Activated CD8-positive, alpha-beta memory T cell treated with anti-CD3 and anti-CD28 coated beads, Interleukin-2, amount 50 U/mL, for 24 hours (primary cell): ENCODE results near the gene OR4C16.

Experiments used
- DNase-seq: peaks from one replicate; pipeline ENCODE4 v3.0.0-alpha.2; 2020; ENCODE audit errors: extremely low read depth

The OR4C16 gene

DNA sequence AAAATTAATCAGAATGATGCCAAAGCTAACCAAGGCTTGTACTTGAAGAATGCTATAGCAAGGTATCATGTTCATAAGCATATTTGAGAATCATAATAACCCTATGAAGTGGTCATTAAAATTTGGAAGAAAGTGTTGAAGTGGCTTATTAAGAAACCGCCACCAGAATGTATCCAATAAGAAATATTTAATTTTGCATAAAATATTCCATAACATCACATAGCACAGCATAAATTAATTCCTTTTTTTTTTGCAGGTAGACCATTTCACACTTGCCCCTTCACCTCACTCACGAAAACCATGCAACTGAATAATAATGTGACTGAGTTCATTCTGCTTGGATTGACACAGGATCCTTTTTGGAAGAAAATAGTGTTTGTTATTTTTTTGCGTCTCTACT is at the start of gene OR4C16:
OR4C16 (plus strand) TSS at position 301 of the 400 bp plus-strand sequence; CDS start at position 301, 0 bp downstream.
- no peak for DNase-seq

- DNase-seq: no peak
These were observed 17.8 kb upstream of the OR4C16 start, which contains the start of gene OR4C15 for GRCh38 chr11:55554169-55554568. OR4C15 (plus strand) TSS chr11:55554469; CDS start chr11:55554469, 0 bp downstream.

DNA sequence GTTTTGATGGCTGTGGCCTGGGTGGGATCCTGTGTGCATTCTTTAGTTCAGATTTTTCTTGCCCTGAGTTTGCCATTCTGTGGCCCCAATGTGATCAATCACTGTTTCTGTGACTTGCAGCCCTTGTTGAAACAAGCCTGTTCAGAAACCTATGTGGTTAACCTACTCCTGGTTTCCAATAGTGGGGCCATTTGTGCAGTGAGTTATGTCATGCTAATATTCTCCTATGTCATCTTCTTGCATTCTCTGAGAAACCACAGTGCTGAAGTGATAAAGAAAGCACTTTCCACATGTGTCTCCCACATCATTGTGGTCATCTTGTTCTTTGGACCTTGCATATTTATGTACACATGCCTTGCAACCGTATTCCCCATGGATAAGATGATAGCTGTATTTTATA is 620 bp downstream of the OR4C16 start:
- no peak for DNase-seq

DNA sequence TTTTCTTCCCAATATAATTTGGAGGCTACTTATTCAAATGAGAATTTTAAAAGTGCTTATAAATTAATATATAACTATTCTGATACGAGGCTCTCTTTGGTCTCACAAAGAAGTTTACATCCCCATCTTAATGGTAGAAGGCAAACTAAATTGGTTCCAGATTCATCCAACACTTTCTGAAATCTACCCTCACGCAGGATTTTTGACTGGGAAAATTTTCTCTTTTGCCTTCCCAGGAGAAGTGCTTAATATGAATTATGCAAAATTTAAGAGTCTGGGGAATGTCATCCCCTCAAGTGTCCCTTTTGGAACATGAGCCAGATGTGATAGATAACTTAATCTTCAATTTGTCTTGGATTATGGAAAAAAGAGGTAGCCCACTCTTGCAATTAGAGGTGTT is 35.6 kb downstream of the OR4C16 start, which contains the start of gene OR4C11:
OR4C11 (minus strand) TSS at position 101 of the 400 bp plus-strand sequence. CDS start 3,272 bp downstream, outside the sequence.
- DNase-seq: no peak
